SK-N-SH (cell line): ENCODE data around the gene HRH3. TPM values are rescaled to one million over a fixed set of nuclear protein-coding genes. Genes with fewer than 3 reads are reported as not detected.

Experiments used
- CTCF ChIA-PET: fragments of 300-600, 350-600 bp; formaldehyde crosslinking; extraction: SDS; loops from one replicate; lab custom pipeline; 2021; lab: Yijun Ruan, JAX
- POLR2A ChIA-PET: fragments of 350-600 bp; sonication (Branson Sonifier 250); formaldehyde crosslinking; extraction: SDS; loops from one replicate; lab custom pipeline; 2020; ENCODE audit warnings: antibody characterized with exemption, inconsistent platforms; lab: Yijun Ruan, JAX
- DNase-seq: peaks from one replicate; pipeline ENCODE4 v3.0.0; 2012
- H2AFZ ChIP-seq: fragments of 200-600 bp; sonication (generic); 2 replicates; pipeline ENCODE4 v1.8.1; 2016; ENCODE audit warnings: antibody characterized with exemption, mild to moderate bottlenecking, low read depth
- H3F3A ChIP-seq: fragments of 200-600 bp; sonication (generic); replicated peaks from 2 replicates; pipeline ENCODE3; 2016; ENCODE audit warnings: antibody characterized with exemption, mild to moderate bottlenecking; ENCODE audit not compliant: insufficient read depth
- H3K27ac ChIP-seq, 2 experiments: fragments of 200-500 bp in 1 of 2; fragments of 200-600 bp in 1 of 2; sonication (Bioruptor generic) in 1 of 2; sonication (generic), shearing (Covaris generic) in 1 of 2; 2 replicates each; pipeline versions ENCODE4 v1.5.1 to v1.6.1; 2014 to 2016; ENCODE audit warnings: low read depth in 2 of 2, inconsistent platforms in 1 of 2, low read length in 1 of 2, mild to moderate bottlenecking in 1 of 2, mixed read lengths in 1 of 2
- H3K27me3 ChIP-seq: fragments of 200-600 bp; sonication (generic), shearing (Covaris generic); 2 replicates; pipeline ENCODE4 v1.6.1; 2016; ENCODE audit warnings: mixed run types; ENCODE audit not compliant: insufficient read depth
- H3K36me3 ChIP-seq, 2 experiments: fragments of 200-500 bp in 1 of 2; fragments of 200-600 bp in 1 of 2; sonication (Bioruptor generic) in 1 of 2; sonication (generic) in 1 of 2; replicated peaks in 1 of 2; 2 replicates each; pipeline versions ENCODE3 to v1.5.1; 2014 to 2016; ENCODE audit warnings: low read length in 1 of 2, mild to moderate bottlenecking in 1 of 2; ENCODE audit not compliant: insufficient read depth in 2 of 2, control insufficient read depth in 1 of 2
- H3K4me1 ChIP-seq, 2 experiments: fragments of 200-500 bp in 1 of 2; fragments of 200-600 bp in 1 of 2; sonication (Bioruptor generic) in 1 of 2; sonication (generic), shearing (Covaris generic) in 1 of 2; 2 replicates each; pipeline versions ENCODE4 v1.5.1 to v1.6.1; 2014 to 2016; ENCODE audit warnings: low read depth in 1 of 2, low read length in 1 of 2, mixed run types in 1 of 2; ENCODE audit not compliant: insufficient read depth in 2 of 2, control insufficient read depth in 1 of 2
- H3K4me2 ChIP-seq: fragments of 200-600 bp; sonication (generic), shearing (Covaris generic); 2 replicates; pipeline ENCODE4 v1.6.1; 2017; ENCODE audit warnings: mixed run types
- H3K4me3 ChIP-seq, 2 experiments: fragments of 200-500 bp in 1 of 2; fragments of 200-600 bp in 1 of 2; sonication (Bioruptor generic) in 1 of 2; sonication (generic), shearing (Covaris generic) in 1 of 2; 2 replicates each; pipeline versions ENCODE4 v1.5.1 to v1.8.1; 2014 to 2016; ENCODE audit warnings: low read depth in 2 of 2, inconsistent platforms in 1 of 2, low read length in 1 of 2, mild to moderate bottlenecking in 1 of 2, mixed read lengths in 1 of 2, moderate library complexity in 1 of 2
- H3K79me2 ChIP-seq: fragments of 200-600 bp; sonication (generic); 2 replicates; pipeline ENCODE4 v1.8.1; 2017; ENCODE audit warnings: mild to moderate bottlenecking; ENCODE audit not compliant: insufficient read depth
- H3K9ac ChIP-seq: fragments of 200-600 bp; sonication (generic); 2 replicates; pipeline ENCODE4 v1.6.1; 2017; ENCODE audit warnings: mixed run types
- H3K9me2 ChIP-seq: fragments of 200-600 bp; sonication (generic); 2 replicates; pipeline ENCODE4 v1.6.1; 2017; ENCODE audit warnings: mixed run types
- H3K9me3 ChIP-seq: fragments of 200-600 bp; sonication (generic); 2 replicates; pipeline ENCODE4 v1.6.1; 2017; ENCODE audit warnings: mixed run types, mild to moderate bottlenecking, moderate library complexity
- H4K20me1 ChIP-seq: fragments of 200-600 bp; sonication (generic); 2 replicates; pipeline ENCODE4 v1.6.1; 2017; ENCODE audit warnings: mild to moderate bottlenecking, mixed run types; ENCODE audit not compliant: insufficient read depth
- CHD2 ChIP-seq: fragments of 150-350 bp; IDR thresholded peaks from 2 replicates; pipeline ENCODE4 v1.6.1; 2018; ENCODE audit warnings: low read length; ENCODE audit not compliant: partially characterized antibody
- ELF1 ChIP-seq: IDR thresholded peaks from 2 replicates; pipeline ENCODE4 v1.4.0; 2012
- EP300 ChIP-seq, 2 experiments: IDR thresholded peaks; 2 replicates each; pipeline versions ENCODE4 v1.4.0 to v1.6.1; 2012; ENCODE audit warnings: borderline replicate concordance in 1 of 2, low read depth in 1 of 2, low read length in 1 of 2
- EZH2phosphoT487 ChIP-seq: fragments of 200-600 bp; sonication (generic); IDR thresholded peaks from 2 replicates; pipeline ENCODE4 v1.6.1; 2017; ENCODE audit warnings: low read depth, mixed run types, mild to moderate bottlenecking, antibody characterized with exemption, moderate library complexity, borderline replicate concordance
- FOXM1 ChIP-seq: IDR thresholded peaks from 2 replicates; pipeline ENCODE4 v1.4.0; 2012; ENCODE audit warnings: low read depth, mild to moderate bottlenecking
- GABPA ChIP-seq: IDR thresholded peaks from 2 replicates; pipeline ENCODE4 v1.4.0; 2012; ENCODE audit warnings: low read depth, mild to moderate bottlenecking
- MEF2A ChIP-seq: IDR thresholded peaks from 2 replicates; pipeline ENCODE4 v1.4.0; 2012; ENCODE audit warnings: low read depth, borderline replicate concordance
- NFIC ChIP-seq: IDR thresholded peaks from 2 replicates; pipeline ENCODE4 v1.4.0; 2012; ENCODE audit warnings: borderline replicate concordance
- NRF1 ChIP-seq: IDR thresholded peaks from 2 replicates; pipeline ENCODE4 v1.6.1; 2012; ENCODE audit warnings: low read depth, mild to moderate bottlenecking, low read length
- POLR2AphosphoS5 ChIP-seq: IDR thresholded peaks from 2 replicates; pipeline ENCODE4 v1.6.1; 2012; ENCODE audit warnings: low read depth, low read length
- RCOR1 ChIP-seq: fragments of 150-350 bp; IDR thresholded peaks from 2 replicates; pipeline ENCODE4 v1.6.1; 2017; ENCODE audit warnings: antibody characterized with exemption, low read length
- SMC3 ChIP-seq: IDR thresholded peaks from 2 replicates; pipeline ENCODE4 v1.6.1; 2012; ENCODE audit warnings: low read depth, low read length, improper control_type of control experiment
- TCF12 ChIP-seq: IDR thresholded peaks from 2 replicates; pipeline ENCODE4 v1.4.0; 2012
- TEAD4 ChIP-seq: IDR thresholded peaks from 2 replicates; pipeline ENCODE4 v1.4.0; 2012; ENCODE audit warnings: mild to moderate bottlenecking, borderline replicate concordance; ENCODE audit not compliant: insufficient read depth
- YY1 ChIP-seq: IDR thresholded peaks from 2 replicates; pipeline ENCODE4 v1.4.0; 2012; ENCODE audit warnings: low read depth, mild to moderate bottlenecking
- WGBS: methylation state at CpG from one replicate; pipeline ENCODE4 v1.1.6; 2017; ENCODE audit warnings: low lambda C conversion rate; 5-methylcytosine and 5-hydroxymethylcytosine counted together
- polyA plus RNA-seq, 3 experiments: library from polyadenylated mRNA; depleted of rRNA; stranded (reverse); fragments of >200 nt; gene quantifications; 2 replicates each; pipeline ENCODE4 v1.2.3, GENCODE V29; 2012
- TF ChIP-seq, protein P1 (sequence below): IDR thresholded peaks from 2 replicates; pipeline ENCODE4 v1.6.1; 2012; ENCODE audit warnings: mild to moderate bottlenecking, low read depth, low read length, moderate library complexity
- TF ChIP-seq, protein P2 (sequence below): IDR thresholded peaks from 2 replicates; pipeline ENCODE4; 2012
- TF ChIP-seq, protein P3 (sequence below): IDR thresholded peaks from 2 replicates; pipeline ENCODE4 v1.4.0; 2012; ENCODE audit warnings: low read depth, borderline replicate concordance

HRH3 gene
- polyA plus RNA-seq, 1 of the 3 experiments (the other 2 are of a cell fraction) = 0.02 TPM

DNA sequence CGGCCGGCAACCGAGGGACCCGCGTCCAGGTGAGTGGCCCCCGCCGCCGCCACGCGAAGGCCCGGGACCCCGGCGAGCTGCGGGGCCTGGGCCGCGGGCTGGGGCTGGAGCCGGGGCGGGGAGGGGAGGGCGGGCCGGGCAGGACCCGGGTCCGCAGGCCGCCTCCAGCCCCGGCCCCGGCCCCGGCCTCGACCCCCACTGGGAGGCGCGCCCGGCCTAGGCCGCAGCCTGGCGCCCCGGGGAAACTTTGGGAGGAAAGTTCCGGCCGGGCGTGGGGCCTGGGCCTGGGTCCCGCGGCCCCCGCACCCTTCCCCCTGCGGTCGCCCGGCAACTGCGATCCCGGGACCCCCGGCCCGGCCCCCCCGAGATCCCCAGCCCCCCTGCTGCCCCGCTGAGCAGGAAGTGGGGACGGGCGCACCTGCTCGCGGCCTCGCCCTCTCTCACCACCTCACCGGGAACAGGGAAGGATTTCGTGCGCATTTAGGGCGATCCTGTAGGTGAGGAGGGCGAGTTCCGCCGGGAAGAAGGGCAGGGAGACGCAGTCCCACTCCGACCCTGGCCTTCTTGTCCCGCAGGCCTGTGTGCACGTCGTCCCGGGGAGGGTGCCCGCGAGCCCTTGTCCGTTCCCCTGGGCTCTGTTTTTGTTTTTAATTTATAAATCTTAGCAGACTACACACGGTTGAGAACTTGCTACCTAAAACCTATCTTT lies 18.6 kb upstream of the HRH3 start:
- TF ChIP-seq GABPA (no peak), FOXM1 (no peak), NFIC (no peak), TEAD4 (no peak)
- TF ChIP-seq, protein P1, sequence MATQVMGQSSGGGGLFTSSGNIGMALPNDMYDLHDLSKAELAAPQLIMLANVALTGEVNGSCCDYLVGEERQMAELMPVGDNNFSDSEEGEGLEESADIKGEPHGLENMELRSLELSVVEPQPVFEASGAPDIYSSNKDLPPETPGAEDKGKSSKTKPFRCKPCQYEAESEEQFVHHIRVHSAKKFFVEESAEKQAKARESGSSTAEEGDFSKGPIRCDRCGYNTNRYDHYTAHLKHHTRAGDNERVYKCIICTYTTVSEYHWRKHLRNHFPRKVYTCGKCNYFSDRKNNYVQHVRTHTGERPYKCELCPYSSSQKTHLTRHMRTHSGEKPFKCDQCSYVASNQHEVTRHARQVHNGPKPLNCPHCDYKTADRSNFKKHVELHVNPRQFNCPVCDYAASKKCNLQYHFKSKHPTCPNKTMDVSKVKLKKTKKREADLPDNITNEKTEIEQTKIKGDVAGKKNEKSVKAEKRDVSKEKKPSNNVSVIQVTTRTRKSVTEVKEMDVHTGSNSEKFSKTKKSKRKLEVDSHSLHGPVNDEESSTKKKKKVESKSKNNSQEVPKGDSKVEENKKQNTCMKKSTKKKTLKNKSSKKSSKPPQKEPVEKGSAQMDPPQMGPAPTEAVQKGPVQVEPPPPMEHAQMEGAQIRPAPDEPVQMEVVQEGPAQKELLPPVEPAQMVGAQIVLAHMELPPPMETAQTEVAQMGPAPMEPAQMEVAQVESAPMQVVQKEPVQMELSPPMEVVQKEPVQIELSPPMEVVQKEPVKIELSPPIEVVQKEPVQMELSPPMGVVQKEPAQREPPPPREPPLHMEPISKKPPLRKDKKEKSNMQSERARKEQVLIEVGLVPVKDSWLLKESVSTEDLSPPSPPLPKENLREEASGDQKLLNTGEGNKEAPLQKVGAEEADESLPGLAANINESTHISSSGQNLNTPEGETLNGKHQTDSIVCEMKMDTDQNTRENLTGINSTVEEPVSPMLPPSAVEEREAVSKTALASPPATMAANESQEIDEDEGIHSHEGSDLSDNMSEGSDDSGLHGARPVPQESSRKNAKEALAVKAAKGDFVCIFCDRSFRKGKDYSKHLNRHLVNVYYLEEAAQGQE = no peak
- TF ChIP-seq, protein P2, sequence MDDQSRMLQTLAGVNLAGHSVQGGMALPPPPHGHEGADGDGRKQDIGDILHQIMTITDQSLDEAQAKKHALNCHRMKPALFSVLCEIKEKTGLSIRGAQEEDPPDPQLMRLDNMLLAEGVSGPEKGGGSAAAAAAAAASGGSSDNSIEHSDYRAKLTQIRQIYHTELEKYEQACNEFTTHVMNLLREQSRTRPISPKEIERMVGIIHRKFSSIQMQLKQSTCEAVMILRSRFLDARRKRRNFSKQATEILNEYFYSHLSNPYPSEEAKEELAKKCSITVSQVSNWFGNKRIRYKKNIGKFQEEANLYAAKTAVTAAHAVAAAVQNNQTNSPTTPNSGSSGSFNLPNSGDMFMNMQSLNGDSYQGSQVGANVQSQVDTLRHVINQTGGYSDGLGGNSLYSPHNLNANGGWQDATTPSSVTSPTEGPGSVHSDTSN = no peak
- H3K4me3 ChIP-seq = peak overlapping the region; percentile 68 to 69
- ChIA-PET POLR2A (no interaction called here), CTCF (interaction anchor here (1.6 kb wide), 1 partner anchor 144 kb away, joined by 6 read pairs; no protein-coding TSS in a partner anchor)
- H3K4me2 ChIP-seq = peak overlapping the region; percentile 85
- peaks cover 42% of the 10 kb centered on the region for H4K20me1 ChIP-seq
- no peaks in the 10 kb centered on the region for H3K9me3 ChIP-seq
- H3K4me1 ChIP-seq = peaks cover 5 to 30% of the 10 kb centered on the region in 2 experiments; a peak in 1 of 4 replicates
- DNase-seq = no peak
- WGBS = 7% methylated on average over 15 of the region's 70 CpGs
- H3K9me2 ChIP-seq = no peaks in the 10 kb centered on the region
- H3K79me2 ChIP-seq = peaks cover 50% of the 10 kb centered on the region
- no peaks in the 10 kb centered on the region for H3F3A ChIP-seq
- no peak overlapping the region for H2AFZ ChIP-seq
- peak overlapping the region; percentile 80 for H3K9ac ChIP-seq
- peaks cover 0 to 12% of the 10 kb centered on the region in 2 experiments for H3K36me3 ChIP-seq
- no peaks in the 10 kb centered on the region for H3K27me3 ChIP-seq
- no peak overlapping the region; a peak in 1 of 4 replicates for H3K27ac ChIP-seq

DNA sequence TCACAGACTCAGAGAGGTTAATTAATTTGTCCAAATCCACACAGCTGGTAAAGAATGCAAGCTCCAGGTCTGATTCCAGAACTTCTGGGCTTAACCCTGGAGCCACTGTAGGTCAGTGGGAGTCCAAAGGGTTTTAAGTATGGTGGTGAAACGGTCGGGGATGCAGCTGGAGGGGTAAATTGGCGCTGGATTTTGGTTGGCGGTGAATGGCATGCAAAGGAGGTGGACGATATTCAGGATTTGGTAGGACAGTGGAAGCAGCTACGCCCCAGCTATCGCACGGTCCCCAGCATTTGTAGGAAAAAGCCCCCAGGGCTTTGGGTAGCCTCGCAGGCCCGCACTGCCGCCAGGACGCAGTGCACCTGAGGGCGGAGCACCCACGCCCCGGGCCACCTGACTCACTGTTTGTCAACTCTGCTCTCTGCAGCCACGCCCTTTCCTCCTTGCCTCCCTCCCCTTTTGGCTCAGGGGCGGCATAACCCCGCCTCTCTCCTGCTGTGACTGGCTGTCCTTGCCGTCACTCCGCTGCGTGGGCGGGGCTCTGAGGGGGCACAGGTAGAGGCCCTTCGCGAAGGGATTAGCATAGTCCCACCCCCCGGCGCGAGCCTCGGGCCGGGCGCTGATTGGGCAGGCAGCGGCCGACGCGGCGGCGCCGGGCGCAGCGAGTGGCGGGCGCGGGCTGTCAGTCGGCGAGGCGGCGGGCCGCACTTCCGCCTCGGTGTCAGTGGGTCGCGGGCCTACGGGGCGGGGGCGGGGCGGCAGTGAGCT lies 17.9 kb upstream of the HRH3 start, which contains the start of gene OSBPL2:
Gene OSBPL2, plus strand, starts transcription at position 721 of the 768 bp plus-strand sequence. CDS start 17,664 bp downstream, outside the sequence.
- H3K4me3 ChIP-seq = peak within 1 kb of the TSS; percentile 68 to 69
- H3F3A ChIP-seq = no peaks in the 10 kb centered on the region
- peak within 1 kb of the TSS; percentile 80 for H3K9ac ChIP-seq
- POLR2A ChIA-PET = no interaction called here
- H3K9me3 ChIP-seq = no peaks in the 10 kb centered on the region
- no peak within 1 kb of the TSS; a peak in 1 of 4 replicates for H3K27ac ChIP-seq
- H2AFZ ChIP-seq = 0 out of 2 replicates have a peak within 1 kb of the TSS, but pooled peaks have one; percentile 38
- no peaks in the 10 kb centered on the region for H3K9me2 ChIP-seq
- CTCF ChIA-PET = interaction anchor here (1.6 kb wide), 1 partner anchor 145 kb away, joined by 6 read pairs; no protein-coding TSS in a partner anchor
- peaks cover 0 to 10% of the 10 kb centered on the region in 2 experiments for H3K36me3 ChIP-seq
- peak within 1 kb of the TSS; percentile 85 for H3K4me2 ChIP-seq
- peaks cover 44% of the 10 kb centered on the region for H3K79me2 ChIP-seq
- 6% methylated on average over 23 of the region's 55 CpGs for WGBS
- peaks cover 5 to 31% of the 10 kb centered on the region in 2 experiments; a peak in 1 of 4 replicates for H3K4me1 ChIP-seq
- peaks cover 36% of the 10 kb centered on the region for H4K20me1 ChIP-seq
- DNase-seq = peak; percentile 100
- no peaks in the 10 kb centered on the region for H3K27me3 ChIP-seq
- TF ChIP-seq TEAD4 (no peak), MEF2A (no peak), NRF1 (peak; percentile 50; the same call in 1 of the 2 replicates), SMC3 (no peak), CHD2 (peak; percentile 74), EP300 (IDR thresholded peaks at IDR 0.05; ENCODE audit: borderline replicate concordance in 1 of 2, low read depth in 1 of 2, low read length in 1 of 2) (no peak), POLR2AphosphoS5 (no peak), YY1 (no peak), RCOR1 (no peak), NFIC (no peak), TCF12 (no peak), ELF1 (peak; percentile 70; the same call in 1 of the 2 replicates), GABPA (peak; percentile 63), EZH2phosphoT487 (no peak)
- TF ChIP-seq, protein P3, sequence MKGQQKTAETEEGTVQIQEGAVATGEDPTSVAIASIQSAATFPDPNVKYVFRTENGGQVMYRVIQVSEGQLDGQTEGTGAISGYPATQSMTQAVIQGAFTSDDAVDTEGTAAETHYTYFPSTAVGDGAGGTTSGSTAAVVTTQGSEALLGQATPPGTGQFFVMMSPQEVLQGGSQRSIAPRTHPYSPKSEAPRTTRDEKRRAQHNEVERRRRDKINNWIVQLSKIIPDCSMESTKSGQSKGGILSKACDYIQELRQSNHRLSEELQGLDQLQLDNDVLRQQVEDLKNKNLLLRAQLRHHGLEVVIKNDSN = peak; percentile 74
- TF ChIP-seq, protein P2 = peak; percentile 99
